Epidermal melanocyte (primary cell): ENCODE measurements around the gene SP3.
A peak's percentile ranks its signal among the peaks of the same experiment; 100 is the strongest.

ENCODE experiments used
- DNase-seq: peaks from one replicate; pipeline ENCODE4 v3.0.0; 2011; ENCODE audit warnings: low spot score; ENCODE audit not compliant: insufficient read length

The SP3 gene

DNA sequence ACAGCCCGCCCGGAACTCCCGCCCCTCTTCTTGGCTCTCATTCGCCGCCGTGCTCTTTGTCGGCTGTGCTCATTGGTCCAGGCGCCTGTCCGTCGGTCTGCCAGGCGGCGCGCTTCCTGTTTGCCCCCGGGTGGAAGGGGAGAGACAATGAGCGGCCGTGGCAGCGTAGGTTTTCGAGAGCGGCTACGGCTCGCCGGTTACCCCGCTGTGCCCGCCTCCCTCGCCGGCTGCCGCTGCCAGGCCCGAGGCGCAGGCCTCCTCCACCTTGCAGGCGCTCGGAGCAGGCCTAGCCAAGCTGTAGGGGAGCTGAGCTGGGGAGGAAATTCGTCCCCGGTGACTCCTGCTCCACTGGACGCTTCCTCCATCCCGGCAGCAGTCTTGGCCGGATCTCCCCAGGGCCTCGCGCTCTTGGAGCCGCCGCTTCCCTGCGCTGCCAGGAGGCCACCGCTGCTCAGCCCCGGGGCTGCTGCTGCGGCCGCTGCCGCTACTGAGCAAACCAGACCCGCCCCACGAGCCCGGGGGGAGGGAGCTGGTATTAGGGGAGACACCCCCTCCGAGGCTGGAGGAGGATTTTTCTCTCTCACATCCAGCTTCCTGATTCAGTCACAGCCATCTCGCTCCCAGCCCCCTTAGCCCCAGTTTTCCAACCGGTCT, at the start of gene SP3:
Gene SP3, minus strand, starts transcription at position 2 of the 654 bp plus-strand sequence. CDS start 202 bp downstream, outside the sequence.
- DNase-seq: peak; percentile 94

DNA sequence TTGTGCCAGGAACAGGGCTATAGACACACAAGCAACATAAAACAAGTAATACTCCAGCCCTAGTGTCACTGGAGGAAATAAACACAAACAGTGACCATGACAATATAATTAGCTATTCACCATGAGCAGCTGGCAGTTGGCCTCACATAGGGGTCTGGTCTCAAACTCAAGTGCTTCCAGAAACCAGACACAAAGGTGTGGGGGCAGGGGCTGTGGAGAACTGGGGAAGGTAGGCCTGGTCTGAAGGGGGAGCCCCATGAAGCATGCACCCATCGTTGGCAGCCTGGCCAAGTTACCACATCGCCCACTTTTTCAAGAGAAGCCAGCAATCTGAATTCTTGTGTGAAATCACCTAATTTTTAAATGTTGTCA, 49.5 kb upstream of the SP3 start:
- DNase-seq: no peak

DNA sequence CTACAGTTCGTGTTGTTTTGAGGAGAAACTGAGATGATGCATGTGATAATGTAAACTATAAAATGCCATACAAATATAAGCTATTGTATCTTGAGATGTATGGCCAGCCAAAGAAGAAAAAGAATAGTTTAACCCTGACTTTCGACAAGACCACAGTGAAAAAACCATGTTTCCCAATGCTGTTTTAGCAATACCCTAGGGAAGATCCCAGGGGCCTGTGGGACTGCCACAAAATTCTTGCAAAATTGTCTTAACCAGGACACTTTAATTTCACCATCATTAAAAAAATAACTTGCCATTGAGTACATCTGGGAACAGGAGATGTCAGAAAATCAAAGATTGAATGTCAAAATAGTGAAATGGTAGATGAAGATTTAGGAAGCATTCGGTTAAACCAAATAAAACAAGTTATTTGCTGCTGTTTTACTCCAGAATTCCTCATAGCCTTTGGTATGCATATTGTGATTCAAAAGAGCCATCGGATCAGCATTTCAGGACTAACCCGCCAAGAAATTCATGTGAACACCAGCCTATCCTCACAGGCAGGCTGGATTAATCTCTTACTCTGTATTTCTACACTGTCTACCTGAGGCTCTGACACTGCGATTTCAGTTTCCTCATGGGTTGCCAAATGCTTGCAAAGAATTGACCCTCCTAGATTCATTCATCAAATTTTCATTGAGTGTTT, 49.0 kb upstream of the SP3 start:
- DNase-seq: no peak

GRCh38 chr2:174013315-174013751, 48.2 kb upstream of the SP3 start:
- DNase-seq: peak; percentile 29

- peak; percentile 74 for DNase-seq
Observed at GRCh38 chr2:174012347-174013314, 47.5 kb upstream of the SP3 start.

DNA sequence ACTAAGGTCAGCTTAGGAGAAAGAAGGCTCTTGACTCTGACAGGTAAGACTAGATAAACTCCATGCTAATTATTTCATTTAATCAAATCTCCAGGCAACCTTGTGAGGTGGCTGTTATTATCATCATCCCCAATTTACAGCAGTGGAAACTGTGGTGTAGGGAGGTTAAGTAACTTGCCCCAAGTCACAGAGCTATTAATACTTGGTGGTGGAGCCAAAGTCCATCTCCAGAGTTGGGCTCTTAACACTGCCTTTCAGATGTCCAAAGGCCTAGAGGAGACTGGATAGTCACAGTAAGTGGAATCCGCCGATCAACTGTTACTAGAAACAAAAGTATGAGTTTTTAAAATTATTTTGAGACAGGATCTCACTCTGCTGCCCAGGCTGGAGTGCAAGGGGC, 46.6 kb upstream of the SP3 start:
- DNase-seq: no peak

- no peak for DNase-seq
Observed at GRCh38 chr2:174011173-174011572, 46.0 kb upstream of the SP3 start.

DNA sequence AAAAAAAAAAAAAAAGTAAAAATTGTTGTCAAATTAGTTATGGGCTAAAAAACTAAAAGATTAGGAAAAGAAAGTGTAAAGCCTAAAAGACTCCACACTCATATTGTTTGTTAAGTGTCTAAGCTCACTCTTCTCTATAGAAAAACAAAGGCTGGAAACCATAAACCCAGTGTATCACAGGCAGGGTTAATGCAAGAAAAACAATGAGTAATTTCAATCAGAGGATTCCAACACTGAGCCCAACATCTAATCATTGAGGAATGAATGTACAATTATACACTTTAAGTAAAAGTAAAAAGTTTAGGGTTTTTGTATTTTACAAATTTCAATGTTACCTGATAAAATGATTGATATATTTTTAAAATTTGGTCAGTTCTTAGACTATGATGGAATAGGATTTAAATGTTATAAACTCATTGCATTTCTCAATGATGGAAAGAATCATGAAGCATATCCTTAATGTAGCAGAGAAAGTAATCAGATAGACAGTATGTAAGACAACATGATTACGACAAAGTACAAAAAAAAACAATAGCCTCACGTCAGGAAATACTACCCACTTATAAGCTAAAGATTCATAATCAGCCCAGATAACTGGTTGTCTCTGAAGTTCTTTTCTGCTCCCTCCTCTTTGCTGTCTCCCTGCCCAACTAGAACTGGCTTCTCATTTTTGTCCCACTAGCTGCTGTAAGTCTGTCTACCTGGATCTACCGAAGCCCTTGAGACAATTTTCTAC, 44.5 kb upstream of the SP3 start:
- DNase-seq: no peak

DNA sequence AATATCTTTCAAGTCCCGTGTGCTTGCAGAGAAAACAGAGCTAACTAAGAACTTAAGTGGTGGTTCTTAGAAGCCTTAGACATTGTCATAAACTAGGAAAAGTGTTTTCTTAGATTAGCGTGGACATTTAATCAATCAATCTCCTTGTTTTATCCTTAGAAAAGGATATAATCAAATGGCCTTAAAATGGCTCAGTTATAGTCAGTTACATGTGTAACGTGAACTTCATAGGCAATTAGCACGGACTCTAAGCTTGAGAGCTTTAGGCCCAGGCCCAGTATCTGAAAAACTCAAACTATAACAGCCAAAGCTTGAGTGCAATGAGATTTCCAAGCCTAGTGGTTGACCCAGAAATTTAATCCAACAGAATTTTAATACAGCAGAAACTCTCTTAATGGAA, 43.5 kb upstream of the SP3 start:
- DNase-seq: no peak

DNA sequence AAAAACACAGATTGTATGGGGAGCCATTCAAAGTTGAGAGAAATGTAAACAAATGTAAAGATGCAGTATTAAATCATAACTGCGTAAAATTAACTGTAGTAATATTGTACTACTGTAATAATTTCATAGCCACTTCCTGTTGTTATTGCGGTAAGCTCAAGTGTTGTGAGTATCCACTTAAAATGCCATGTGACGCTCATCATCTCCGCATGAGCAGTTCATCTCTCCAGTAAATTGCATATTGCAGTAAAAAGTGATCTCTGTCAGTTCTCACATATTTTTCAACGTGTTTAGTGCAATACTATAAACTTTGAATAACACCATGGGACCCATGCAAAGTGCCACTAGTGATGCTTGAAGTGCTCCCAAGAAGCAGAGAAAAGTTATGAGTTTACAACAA, 41.8 kb upstream of the SP3 start:
- no peak for DNase-seq

DNA sequence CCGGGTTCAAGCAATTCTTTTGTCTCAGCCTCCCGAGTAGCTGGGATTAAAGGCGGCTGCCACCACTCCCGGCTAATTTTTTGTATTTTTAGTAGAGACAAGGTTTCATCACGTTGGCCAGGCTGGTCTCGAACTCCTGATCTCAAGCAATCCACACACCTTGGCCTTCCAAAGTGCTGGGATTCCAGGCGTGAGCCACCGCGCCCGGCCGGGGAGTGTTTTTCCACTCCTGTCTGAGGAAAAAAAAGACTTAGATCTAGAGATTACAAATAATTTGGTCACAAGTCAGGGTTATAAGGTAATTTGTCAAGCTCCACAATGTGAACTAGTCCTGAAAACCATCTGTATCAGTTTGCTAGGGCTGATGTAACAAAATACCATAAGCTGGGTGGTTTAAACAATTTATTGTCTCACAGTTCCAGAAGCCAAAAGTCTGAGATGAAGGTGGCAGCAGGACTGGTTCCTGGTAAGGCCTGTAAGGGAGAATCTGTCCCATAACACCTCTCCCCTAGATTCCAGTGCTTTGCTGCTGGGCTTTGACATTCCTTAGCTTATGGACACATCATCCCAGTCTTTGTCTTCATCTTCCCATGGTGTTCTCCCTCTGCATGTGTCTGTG, 40.7 kb upstream of the SP3 start:
- DNase-seq: no peak

GRCh38 chr2:174004905-174005605, 39.9 kb upstream of the SP3 start:
- DNase-seq: no peak

DNA sequence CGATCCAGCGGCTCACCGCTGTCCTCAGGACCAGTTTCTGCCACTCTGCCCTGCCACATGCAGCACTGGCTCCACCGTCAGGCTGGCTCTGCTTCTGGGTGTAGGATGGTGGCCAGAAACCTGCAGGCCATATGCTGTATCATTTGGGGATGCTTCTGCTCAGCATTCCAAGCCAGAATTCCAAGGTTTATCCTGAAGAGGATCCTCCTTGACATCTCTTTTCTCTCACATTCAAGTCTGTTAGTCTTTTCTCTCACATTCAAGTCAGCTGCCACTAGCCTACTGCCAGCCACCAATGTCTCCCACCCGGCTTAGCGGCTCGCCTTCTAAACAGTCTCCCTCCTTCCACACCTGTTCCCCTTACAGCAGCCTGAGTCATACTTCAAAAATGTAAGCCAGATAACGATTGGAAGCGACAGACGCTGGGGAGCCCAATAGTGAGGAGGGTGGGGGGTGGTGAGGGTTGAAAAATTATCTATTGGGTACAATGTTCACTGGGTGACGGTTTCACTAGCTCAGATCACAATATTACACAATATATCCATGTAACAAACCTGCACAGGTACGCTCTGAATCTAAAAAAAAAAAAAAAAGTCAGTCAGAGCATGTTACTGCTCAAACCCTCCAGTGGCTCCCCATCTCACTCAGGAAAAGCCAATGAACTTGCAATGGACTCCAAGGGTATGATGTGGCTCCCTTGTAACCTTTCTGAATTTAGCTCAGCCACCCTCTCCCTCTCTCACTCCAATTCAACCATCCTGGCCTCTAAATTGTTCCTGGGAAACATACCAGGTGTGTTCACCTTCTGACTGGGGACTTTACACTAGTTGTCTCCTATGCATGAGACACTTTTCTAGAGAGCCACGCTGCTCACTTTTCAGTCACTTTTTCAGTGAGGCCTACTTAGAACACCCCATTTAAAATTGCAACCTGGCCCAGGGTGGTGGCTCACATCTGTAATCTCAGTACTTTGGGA, 38.8 kb upstream of the SP3 start:
- no peak for DNase-seq

- no peak for DNase-seq
Observed at GRCh38 chr2:174002679-174003078, 37.5 kb upstream of the SP3 start.

DNA sequence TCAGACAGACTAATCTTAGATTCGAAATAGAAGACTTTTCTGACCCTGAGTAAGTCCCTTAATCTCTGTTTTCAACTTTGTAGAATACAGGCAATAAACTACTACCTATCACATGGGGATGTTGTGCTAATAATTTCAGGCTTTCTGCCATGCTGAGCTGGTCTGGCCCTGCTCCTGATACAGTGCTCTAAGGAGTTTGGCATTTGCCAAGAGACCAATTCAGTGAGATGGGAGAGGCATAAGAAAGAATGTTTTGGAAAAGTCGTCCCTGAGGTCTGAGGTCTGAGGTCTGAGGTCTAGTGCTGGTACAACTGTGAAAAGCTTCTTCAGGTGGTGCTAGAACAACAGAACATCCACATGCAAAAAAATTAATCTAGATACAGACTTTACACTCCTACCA, 35.9 kb upstream of the SP3 start:
- no peak for DNase-seq

DNA sequence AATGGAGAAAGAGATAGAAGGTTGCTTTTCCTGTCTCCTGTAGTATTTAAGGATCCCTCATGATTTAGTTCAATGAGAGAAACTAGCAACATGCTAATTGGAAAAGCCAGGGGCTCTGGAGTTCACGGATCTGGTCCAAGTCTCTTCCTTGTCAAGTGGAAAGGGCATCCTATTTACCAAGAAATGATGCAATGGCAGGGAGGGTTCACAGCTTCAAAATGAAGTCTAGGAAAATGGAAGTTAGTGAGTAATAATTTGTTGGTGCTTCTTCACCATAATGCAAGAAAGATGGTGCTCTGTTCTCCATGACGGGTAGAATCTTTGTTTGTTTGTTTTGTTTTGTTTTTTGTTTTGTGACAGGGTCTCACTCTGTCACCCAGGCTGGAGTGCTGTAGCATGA, 34.6 kb upstream of the SP3 start:
- DNase-seq: no peak

- DNase-seq: no peak
Observed at GRCh38 chr2:173999272-173999671, 34.1 kb upstream of the SP3 start.

- no peak for DNase-seq
Observed at GRCh38 chr2:173998386-173998785, 33.2 kb upstream of the SP3 start.

- no peak for DNase-seq
Observed at GRCh38 chr2:173997753-173998152, 32.6 kb upstream of the SP3 start.
